ENCODE data around the gene SVIL.
A peak's percentile ranks its signal among the peaks of the same experiment; 100 is the strongest.
"Not testable (repeated sequence)": the region's sequence is repeated elsewhere in the genome, so short reads cannot be mapped to it uniquely, and the experiment has no call there.

The SVIL gene

DNA sequence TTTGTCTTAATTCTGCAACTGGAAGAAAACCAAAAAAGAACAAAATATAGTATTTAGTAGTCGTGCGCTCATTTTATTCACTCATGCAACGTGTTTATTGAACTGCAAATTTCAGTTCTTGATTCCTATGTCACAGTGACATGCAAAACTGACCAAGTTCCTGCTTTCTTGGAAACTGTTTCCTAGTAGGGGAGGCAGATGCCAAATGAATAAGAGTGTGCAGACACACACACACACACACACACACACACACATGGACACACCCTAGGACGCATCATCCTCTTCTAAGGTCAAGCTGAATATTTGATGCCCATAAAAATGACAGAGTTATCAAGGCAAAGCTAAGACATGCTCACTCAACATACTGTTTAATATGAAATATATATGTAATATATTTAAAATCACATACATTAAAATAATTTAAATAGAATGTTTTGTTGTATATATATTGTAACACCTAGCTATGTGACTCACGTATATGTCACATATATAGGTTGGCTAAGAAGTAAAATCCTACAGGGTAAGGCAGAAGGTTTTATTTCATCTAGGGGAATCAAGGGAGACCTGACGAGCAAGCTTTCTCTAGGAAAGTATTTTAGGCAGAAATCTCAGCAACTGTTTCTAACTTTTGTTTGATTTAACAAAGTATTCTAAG lies 79.6 kb downstream of the SVIL start:
- no peak overlapping the region for H3K4me3 ChIP-seq (ENCODE audit: low read depth, low read length)
- in situ Hi-C loops (cut with HindIII; ENCODE audit: low sequenced_read_pairs), result loop anchor here (5.0 kb wide), 1 partner anchor 37 kb away; no protein-coding TSS in a partner anchor
- DNase-seq (ENCODE audit: low read depth), result no peak

GRCh38 chr10:29554660-29555059 lies 80.1 kb downstream of the SVIL start:
- in situ Hi-C loops (cut with HindIII; ENCODE audit: low sequenced_read_pairs), result loop anchor here (5.0 kb wide), 1 partner anchor 38 kb away; no protein-coding TSS in a partner anchor
- no peak overlapping the region for H3K4me3 ChIP-seq (ENCODE audit: low read depth, low read length)
- TF ChIP-seq, protein P1, sequence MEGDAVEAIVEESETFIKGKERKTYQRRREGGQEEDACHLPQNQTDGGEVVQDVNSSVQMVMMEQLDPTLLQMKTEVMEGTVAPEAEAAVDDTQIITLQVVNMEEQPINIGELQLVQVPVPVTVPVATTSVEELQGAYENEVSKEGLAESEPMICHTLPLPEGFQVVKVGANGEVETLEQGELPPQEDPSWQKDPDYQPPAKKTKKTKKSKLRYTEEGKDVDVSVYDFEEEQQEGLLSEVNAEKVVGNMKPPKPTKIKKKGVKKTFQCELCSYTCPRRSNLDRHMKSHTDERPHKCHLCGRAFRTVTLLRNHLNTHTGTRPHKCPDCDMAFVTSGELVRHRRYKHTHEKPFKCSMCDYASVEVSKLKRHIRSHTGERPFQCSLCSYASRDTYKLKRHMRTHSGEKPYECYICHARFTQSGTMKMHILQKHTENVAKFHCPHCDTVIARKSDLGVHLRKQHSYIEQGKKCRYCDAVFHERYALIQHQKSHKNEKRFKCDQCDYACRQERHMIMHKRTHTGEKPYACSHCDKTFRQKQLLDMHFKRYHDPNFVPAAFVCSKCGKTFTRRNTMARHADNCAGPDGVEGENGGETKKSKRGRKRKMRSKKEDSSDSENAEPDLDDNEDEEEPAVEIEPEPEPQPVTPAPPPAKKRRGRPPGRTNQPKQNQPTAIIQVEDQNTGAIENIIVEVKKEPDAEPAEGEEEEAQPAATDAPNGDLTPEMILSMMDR (IDR thresholded peaks at IDR 0.05; ENCODE audit: low read depth, low read length, missing control alignments), result peak; percentile 49
- peak; percentile 43 for DNase-seq (ENCODE audit: low read depth)

More for the DNA sequence above, 79.6 kb downstream of the SVIL start:
- TF ChIP-seq, protein P1 (IDR thresholded peaks at IDR 0.05; ENCODE audit: low read depth, low read length, missing control alignments), result no peak

- TF ChIP-seq, protein P1 (IDR thresholded peaks at IDR 0.05; ENCODE audit: low read depth, low read length, missing control alignments), result no peak
- DNase-seq (ENCODE audit: low read depth), result no peak
- H3K4me3 ChIP-seq (ENCODE audit: low read depth, low read length), result no peak overlapping the region
- in situ Hi-C loops (cut with HindIII; ENCODE audit: low sequenced_read_pairs), result no loop called here
Observed at GRCh38 chr10:29553544-29554250, 81.1 kb downstream of the SVIL start.

DNA sequence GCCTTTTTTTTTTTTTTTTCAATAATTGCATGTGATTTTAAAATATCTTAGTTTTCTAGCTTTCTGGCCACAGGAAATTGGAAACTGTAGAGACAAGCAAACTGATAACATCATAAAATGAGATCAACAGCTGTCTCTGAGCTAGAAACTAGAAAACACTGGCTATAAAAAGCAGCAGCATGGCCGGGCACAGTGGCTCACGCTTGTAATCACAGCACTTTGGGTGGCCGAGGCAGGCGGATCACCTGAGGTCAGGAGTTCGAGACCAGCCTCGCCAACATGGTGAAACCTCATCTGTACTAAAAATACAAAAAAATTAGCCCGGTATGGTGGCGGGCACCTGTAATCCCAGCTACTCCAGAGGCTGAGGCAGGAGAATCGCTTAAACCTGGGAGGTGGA lies 81.7 kb downstream of the SVIL start:
- in situ Hi-C loops (cut with HindIII; ENCODE audit: low sequenced_read_pairs); H3K4me3 ChIP-seq (ENCODE audit: low read depth, low read length); DNase-seq (ENCODE audit: low read depth): not testable (repeated sequence)

- DNase-seq (ENCODE audit: low read depth); in situ Hi-C loops (cut with HindIII; ENCODE audit: low sequenced_read_pairs); H3K4me3 ChIP-seq (ENCODE audit: low read depth, low read length): not testable (repeated sequence)
Observed at GRCh38 chr10:29549493-29549892, 85.3 kb downstream of the SVIL start.

GRCh38 chr10:29546773-29547313 lies 87.9 kb downstream of the SVIL start:
- no peak for DNase-seq (ENCODE audit: low read depth)
- no peak overlapping the region for H3K4me3 ChIP-seq (ENCODE audit: low read depth, low read length)
- TF ChIP-seq, protein P1 (IDR thresholded peaks at IDR 0.05; ENCODE audit: low read depth, low read length, missing control alignments), result no peak
- in situ Hi-C loops (cut with HindIII; ENCODE audit: low sequenced_read_pairs), result no loop called here

DNA sequence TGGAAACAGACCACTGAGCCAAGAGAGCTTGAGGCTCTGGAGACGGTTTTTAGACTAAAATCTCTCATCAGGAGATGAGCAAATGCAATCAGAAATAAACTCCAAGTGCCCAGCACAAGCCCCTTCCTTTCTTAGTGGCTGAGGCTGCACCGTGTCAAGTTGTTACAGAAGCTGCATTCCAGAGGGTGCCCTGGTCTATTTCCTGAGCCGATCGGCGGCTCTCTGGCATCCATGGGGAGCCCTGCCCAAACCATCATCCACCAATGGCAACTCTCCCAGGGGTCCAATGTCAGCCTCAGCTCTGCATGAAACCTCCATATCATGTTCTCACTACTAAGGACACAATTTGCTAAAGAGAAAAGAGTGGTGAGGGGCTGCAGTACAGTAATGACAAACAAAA lies 89.6 kb downstream of the SVIL start:
- H3K4me3 ChIP-seq (ENCODE audit: low read depth, low read length), result no peak overlapping the region
- TF ChIP-seq, protein P1 (IDR thresholded peaks at IDR 0.05; ENCODE audit: low read depth, low read length, missing control alignments), result no peak
- in situ Hi-C loops (cut with HindIII; ENCODE audit: low sequenced_read_pairs), result no loop called here
- DNase-seq (ENCODE audit: low read depth), result no peak
